Activated CD4-positive, alpha-beta T cell treated with anti-CD3 and anti-CD28 coated beads for 1 hour (primary cell): Measurements from ENCODE around the gene C2CD4C.
"Not testable (repeated sequence)": the region's sequence is repeated elsewhere in the genome, so short reads cannot be mapped to it uniquely, and the experiment has no call there.

Source experiments
- DNase-seq: peaks from one replicate; pipeline ENCODE4 v3.0.0-alpha.2; 2020

C2CD4C gene

GRCh38 chr19:437041-437440, 28.1 kb upstream of the C2CD4C start:
- DNase-seq, result no peak

- no peak for DNase-seq
Observed at GRCh38 chr19:436413-436950, 27.5 kb upstream of the C2CD4C start.

GRCh38 chr19:435707-436412, 26.9 kb upstream of the C2CD4C start:
- DNase-seq, result no peak

GRCh38 chr19:435056-435706, 26.2 kb upstream of the C2CD4C start:
- no peak for DNase-seq

GRCh38 chr19:434152-434960, 25.4 kb upstream of the C2CD4C start:
- DNase-seq, result no peak

GRCh38 chr19:430701-431100, 21.8 kb upstream of the C2CD4C start:
- DNase-seq, result no peak

- no peak for DNase-seq
Observed at GRCh38 chr19:428149-428548, 19.2 kb upstream of the C2CD4C start.

- not testable (repeated sequence) for DNase-seq
Observed at GRCh38 chr19:427675-428074, 18.7 kb upstream of the C2CD4C start.

- no peak for DNase-seq
Observed at GRCh38 chr19:426725-427445, 17.9 kb upstream of the C2CD4C start.

- no peak for DNase-seq
Observed at GRCh38 chr19:425056-425455, 16.1 kb upstream of the C2CD4C start.

GRCh38 chr19:424546-424945, 15.6 kb upstream of the C2CD4C start:
- DNase-seq, result no peak

GRCh38 chr19:423691-424466, 14.9 kb upstream of the C2CD4C start:
- no peak for DNase-seq

- DNase-seq, result not testable (repeated sequence)
Observed at GRCh38 chr19:422917-423226, 13.9 kb upstream of the C2CD4C start.

- no peak for DNase-seq
Observed at GRCh38 chr19:422213-422916, 13.4 kb upstream of the C2CD4C start.

GRCh38 chr19:419721-420515, 11.0 kb upstream of the C2CD4C start:
- DNase-seq, result no peak

GRCh38 chr19:418761-419671, 10.1 kb upstream of the C2CD4C start:
- no peak for DNase-seq

GRCh38 chr19:416416-416815, 7.5 kb upstream of the C2CD4C start:
- no peak for DNase-seq

GRCh38 chr19:415292-415691, 6.3 kb upstream of the C2CD4C start:
- DNase-seq, result no peak

- DNase-seq, result no peak
Observed at GRCh38 chr19:413756-414420, 4.9 kb upstream of the C2CD4C start.
